PFSK-1 (cell line): ENCODE results near the gene ZFAND6.

ENCODE experiments used
- FOXP2 ChIP-seq: optimal IDR thresholded peaks from 2 replicates; pipeline ENCODE3; 2011; ENCODE audit warnings: borderline replicate concordance, control low read depth, inconsistent platforms; ENCODE audit not compliant: insufficient read depth; ENCODE audit errors: extremely low read length, extremely low read depth
- POLR2AphosphoS5 ChIP-seq: IDR thresholded peaks from 2 replicates; pipeline ENCODE4 v1.6.1; 2012; ENCODE audit warnings: low read depth, mild to moderate bottlenecking, control low read depth, low read length, moderate library complexity
- TAF1 ChIP-seq: IDR thresholded peaks from 2 replicates; pipeline ENCODE4 v1.6.1; 2012; ENCODE audit warnings: low read length, control low read depth, borderline replicate concordance; ENCODE audit not compliant: insufficient read depth
- TF ChIP-seq, protein P1 (sequence below), 2 experiments: IDR thresholded peaks; 2 replicates each; pipeline versions ENCODE4 v1.6.1 to v1.8.0; 2011 to 2012; ENCODE audit warnings: low read depth in 2 of 2, low read length in 2 of 2, control low read depth in 1 of 2, inconsistent platforms in 1 of 2, mild to moderate bottlenecking in 1 of 2, moderate library complexity in 1 of 2; ENCODE audit not compliant: insufficient read depth in 1 of 2

DNA sequence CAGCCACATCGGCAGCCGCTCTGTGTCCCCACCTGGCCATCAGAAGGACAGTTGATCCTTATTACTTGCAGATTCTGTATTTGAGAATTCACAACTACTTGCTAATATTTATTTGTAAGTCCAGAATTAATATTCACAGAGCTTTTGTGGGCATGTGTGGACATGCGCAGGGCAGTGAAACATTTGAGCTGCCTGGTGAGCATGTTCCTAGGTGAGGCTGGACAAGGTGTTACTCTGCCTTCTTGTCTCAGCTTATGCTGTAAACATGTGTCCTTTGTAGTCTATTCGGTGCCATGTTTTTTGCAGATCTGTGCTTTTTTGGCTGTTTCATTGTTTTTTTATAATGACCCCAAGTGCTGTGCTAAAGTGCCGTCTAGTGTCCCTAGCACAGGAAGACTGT, 108.9 kb downstream of the ZFAND6 start:
- TF ChIP-seq FOXP2 (no peak), POLR2AphosphoS5 (no peak), TAF1 (no peak)
- TF ChIP-seq, protein P1, sequence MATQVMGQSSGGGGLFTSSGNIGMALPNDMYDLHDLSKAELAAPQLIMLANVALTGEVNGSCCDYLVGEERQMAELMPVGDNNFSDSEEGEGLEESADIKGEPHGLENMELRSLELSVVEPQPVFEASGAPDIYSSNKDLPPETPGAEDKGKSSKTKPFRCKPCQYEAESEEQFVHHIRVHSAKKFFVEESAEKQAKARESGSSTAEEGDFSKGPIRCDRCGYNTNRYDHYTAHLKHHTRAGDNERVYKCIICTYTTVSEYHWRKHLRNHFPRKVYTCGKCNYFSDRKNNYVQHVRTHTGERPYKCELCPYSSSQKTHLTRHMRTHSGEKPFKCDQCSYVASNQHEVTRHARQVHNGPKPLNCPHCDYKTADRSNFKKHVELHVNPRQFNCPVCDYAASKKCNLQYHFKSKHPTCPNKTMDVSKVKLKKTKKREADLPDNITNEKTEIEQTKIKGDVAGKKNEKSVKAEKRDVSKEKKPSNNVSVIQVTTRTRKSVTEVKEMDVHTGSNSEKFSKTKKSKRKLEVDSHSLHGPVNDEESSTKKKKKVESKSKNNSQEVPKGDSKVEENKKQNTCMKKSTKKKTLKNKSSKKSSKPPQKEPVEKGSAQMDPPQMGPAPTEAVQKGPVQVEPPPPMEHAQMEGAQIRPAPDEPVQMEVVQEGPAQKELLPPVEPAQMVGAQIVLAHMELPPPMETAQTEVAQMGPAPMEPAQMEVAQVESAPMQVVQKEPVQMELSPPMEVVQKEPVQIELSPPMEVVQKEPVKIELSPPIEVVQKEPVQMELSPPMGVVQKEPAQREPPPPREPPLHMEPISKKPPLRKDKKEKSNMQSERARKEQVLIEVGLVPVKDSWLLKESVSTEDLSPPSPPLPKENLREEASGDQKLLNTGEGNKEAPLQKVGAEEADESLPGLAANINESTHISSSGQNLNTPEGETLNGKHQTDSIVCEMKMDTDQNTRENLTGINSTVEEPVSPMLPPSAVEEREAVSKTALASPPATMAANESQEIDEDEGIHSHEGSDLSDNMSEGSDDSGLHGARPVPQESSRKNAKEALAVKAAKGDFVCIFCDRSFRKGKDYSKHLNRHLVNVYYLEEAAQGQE (IDR thresholded peaks at IDR 0.05; ENCODE audit: insufficient read depth in 1 of 2, low read depth in 2 of 2, low read length in 2 of 2), result no peak
